Anterior cingulate cortex (tissue), 58 donors: ENCODE data around the gene ATP4A.
A peak's percentile ranks its signal among the peaks of the same experiment; 100 is the strongest.

Experiments used
- DNase-seq, 58 donors: peaks; one replicate each; lab custom pipeline; 2025; lab: John Stamatoyannopoulos, UW

Gene ATP4A

GRCh38 chr19:35551091-35551810 lies 12.2 kb downstream of the ATP4A start:
- DNase-seq = no peak

- DNase-seq = peak in 1 of 58 donors; percentile 16
These were observed 13.5 kb downstream of the ATP4A start for GRCh38 chr19:35549879-35550523.

GRCh38 chr19:35549174-35549788 lies 14.2 kb downstream of the ATP4A start:
- DNase-seq = peak in 24 of 58 donors; percentile 2 to 45 (median 16)

GRCh38 chr19:35546532-35546931 lies 16.9 kb downstream of the ATP4A start:
- no peak for DNase-seq

GRCh38 chr19:35545855-35546381 lies 17.5 kb downstream of the ATP4A start:
- peak in 11 of 58 donors; percentile 27 to 65 (median 55) for DNase-seq

GRCh38 chr19:35545001-35545854 lies 18.2 kb downstream of the ATP4A start, which contains the start of gene TMEM147:
Gene TMEM147 (plus strand): TSS chr19:35545626. CDS start chr19:35545740, 114 bp downstream.
- peak; percentile 39 to 93 (median 83) for DNase-seq

- no peak for DNase-seq
These were observed 19.2 kb downstream of the ATP4A start for GRCh38 chr19:35544110-35544802.

- DNase-seq = no peak
These were observed 20.0 kb downstream of the ATP4A start for GRCh38 chr19:35543280-35544109.

- no peak for DNase-seq
These were observed 21.2 kb downstream of the ATP4A start for GRCh38 chr19:35542209-35542608.

- DNase-seq = no peak
These were observed 23.0 kb downstream of the ATP4A start for GRCh38 chr19:35540356-35540927.

GRCh38 chr19:35539850-35540249 lies 23.6 kb downstream of the ATP4A start:
- no peak for DNase-seq

- DNase-seq = no peak
These were observed 24.1 kb downstream of the ATP4A start for GRCh38 chr19:35539314-35539713.

GRCh38 chr19:35534803-35535480 lies 28.5 kb downstream of the ATP4A start:
- no peak for DNase-seq

- DNase-seq = no peak
These were observed 29.6 kb downstream of the ATP4A start for GRCh38 chr19:35533822-35534392.

- no peak for DNase-seq
These were observed 30.1 kb downstream of the ATP4A start, which contains the start of gene GAPDHS for GRCh38 chr19:35533201-35533821. Gene GAPDHS (plus strand): TSS chr19:35533456. CDS start chr19:35533528, 72 bp downstream.

- no peak for DNase-seq
These were observed 32.2 kb downstream of the ATP4A start for GRCh38 chr19:35531291-35531690.
